Activated B cell treated with CpG ODN at 0.5 μM for 24 hours (primary cell): ENCODE results near the gene SCYGR4. TPM values are rescaled to one million over a fixed set of nuclear protein-coding genes. Genes with fewer than 3 reads are reported as not detected.
"Not testable (repeated sequence)": the region's sequence is repeated elsewhere in the genome, so short reads cannot be mapped to it uniquely, and the experiment has no call there.

Experiments
- ATAC-seq: fragments of 200-7000 bp; cut with Tn5 transposase; one replicate; pipeline ENCODE4 v1.10.0; 2021; ENCODE audit warnings: low read depth, mild to moderate bottlenecking, moderate library complexity
- CTCF ChIA-PET: fragments of 350-600 bp; sonication (Branson Sonifier 250); formaldehyde crosslinking; loops from one replicate; lab custom pipeline; 2021; ENCODE audit warnings: antibody characterized with exemption; lab: Charles Lee
- POLR2A ChIA-PET: fragments of 350-600 bp; sonication (Branson Sonifier 250); formaldehyde crosslinking; loops from one replicate; lab custom pipeline; 2021; ENCODE audit warnings: antibody characterized with exemption; lab: Charles Lee
- DNase-seq: peaks from one replicate; pipeline ENCODE4 v3.0.0; 2022
- H3K27ac Mint-ChIP-seq: one replicate; pipeline ENCODE4 v1.8.0; 2020; ENCODE audit warnings: mixed read lengths
- H3K27me3 Mint-ChIP-seq: one replicate; pipeline ENCODE4 v1.8.0; 2021; ENCODE audit warnings: mixed read lengths
- H3K36me3 Mint-ChIP-seq: one replicate; pipeline ENCODE4 v1.8.0; 2021; ENCODE audit warnings: low read depth, mixed read lengths
- H3K4me1 Mint-ChIP-seq: one replicate; pipeline ENCODE4 v1.8.0; 2021; ENCODE audit warnings: mixed read lengths
- H3K4me3 Mint-ChIP-seq: one replicate; pipeline ENCODE4 v1.8.0; 2020; ENCODE audit warnings: mild to moderate bottlenecking, mixed read lengths
- H3K9me3 Mint-ChIP-seq: one replicate; pipeline ENCODE4 v1.8.0; 2020; ENCODE audit warnings: mixed read lengths
- CTCF ChIP-seq: fragments of 200-600 bp; IDR thresholded peaks from one replicate; pipeline ENCODE4 v1.8.0; 2022; ENCODE audit warnings: antibody characterized with exemption, mild to moderate bottlenecking
- intact Hi-C: fragments of 100-400 bp; cut with micrococcal nuclease; formaldehyde crosslinking; loops from one replicate; pipeline ENCODE4 v1.15.1; 2024
- total RNA-seq: library from RNA; stranded (reverse); gene quantifications from 2 replicates; pipeline ENCODE4 v1.2.3, GENCODE V29; 2022

Gene SCYGR4
- total RNA-seq, 1 donor from 2014 or later = not detected

GRCh38 chr2:227595797-227596196 is 21.5 kb upstream of the SCYGR4 start:
- CTCF ChIA-PET = no interaction called here

GRCh38 chr2:227597036-227597435 is 20.3 kb upstream of the SCYGR4 start:
- DNase-seq (no peak), ATAC-seq (no peak)
- POLR2A ChIA-PET = no interaction called here
- no peak for TF ChIP-seq CTCF
- Mint-ChIP-seq H3K36me3 (no peaks in the 10 kb centered on the region), H3K27ac (no peak overlapping the region), H3K4me1 (no peaks in the 10 kb centered on the region), H3K9me3 (no peaks in the 10 kb centered on the region), H3K27me3 (peaks cover 31% of the 10 kb centered on the region), H3K4me3 (no peak overlapping the region)
- CTCF ChIA-PET = no interaction called here
- intact Hi-C loops = no loop called here

More at GRCh38 chr2:227595797-227596196, 21.5 kb upstream of the SCYGR4 start:
- Mint-ChIP-seq H3K4me1 (no peaks in the 10 kb centered on the region), H3K9me3 (no peaks in the 10 kb centered on the region), H3K36me3 (no peaks in the 10 kb centered on the region), H3K27me3 (peaks cover 30% of the 10 kb centered on the region), H3K27ac (no peak overlapping the region), H3K4me3 (no peak overlapping the region)
- POLR2A ChIA-PET = no interaction called here
- no peak for ATAC-seq
- intact Hi-C loops = no loop called here
- no peak for DNase-seq
- no peak for TF ChIP-seq CTCF

- Mint-ChIP-seq H3K36me3 (no peaks in the 10 kb centered on the region), H3K4me3 (no peak overlapping the region), H3K4me1 (no peaks in the 10 kb centered on the region), H3K27ac (no peak overlapping the region), H3K27me3 (peaks cover 38% of the 10 kb centered on the region), H3K9me3 (no peaks in the 10 kb centered on the region)
- TF ChIP-seq CTCF = no peak
- no peak for DNase-seq
- intact Hi-C loops = no loop called here
- no peak for ATAC-seq
- CTCF ChIA-PET = no interaction called here
- POLR2A ChIA-PET = no interaction called here
Observed at GRCh38 chr2:227597998-227598397, 19.3 kb upstream of the SCYGR4 start.

- ATAC-seq, POLR2A ChIA-PET, H3K9me3 Mint-ChIP-seq, H3K4me3 Mint-ChIP-seq, H3K36me3 Mint-ChIP-seq, H3K27ac Mint-ChIP-seq, intact Hi-C loops, DNase-seq, H3K4me1 Mint-ChIP-seq: not testable (repeated sequence)
- peaks cover 34% of the 10 kb centered on the region for H3K27me3 Mint-ChIP-seq
- CTCF ChIA-PET = interaction anchor here (0.9 kb wide), 1 partner anchor 142 kb away, joined by 4 read pairs; no protein-coding TSS in a partner anchor
Observed at GRCh38 chr2:227598835-227599503, 18.3 kb upstream of the SCYGR4 start, which contains the start of gene SCYGR2. TSS of gene SCYGR2 (plus strand) at chr2:227598893. CDS start at chr2:227598893, 0 bp downstream.

GRCh38 chr2:227602358-227602757 is 14.9 kb upstream of the SCYGR4 start:
- ChIA-PET POLR2A (no interaction called here), CTCF (no interaction called here)
- intact Hi-C loops = no loop called here
- H3K27me3 Mint-ChIP-seq = peaks cover 19% of the 10 kb centered on the region
- H3K4me1 Mint-ChIP-seq = no peaks in the 10 kb centered on the region
- ATAC-seq = no peak
- no peak overlapping the region for H3K27ac Mint-ChIP-seq
- no peaks in the 10 kb centered on the region for H3K9me3 Mint-ChIP-seq
- DNase-seq = no peak
- H3K36me3 Mint-ChIP-seq = no peaks in the 10 kb centered on the region
- no peak overlapping the region for H3K4me3 Mint-ChIP-seq
- no peak for TF ChIP-seq CTCF
